ENCODE measurements around the gene FAHD2B.
"Not testable (repeated sequence)": the region's sequence is repeated elsewhere in the genome, so short reads cannot be mapped to it uniquely, and the experiment has no call there.

GRCh38 chr2:97056150-97056549 lies 38.5 kb downstream of the FAHD2B start:
- TF ChIP-seq POLR2A (IDR thresholded peaks at IDR 0.05); EP300 (IDR thresholded peaks at IDR 0.05; ENCODE audit: low read depth): not testable (repeated sequence)

All from transverse colon (tissue), 1 donor.